ENCODE results near the gene RBMS3. TPM values are rescaled to one million over a fixed set of nuclear protein-coding genes. Genes with fewer than 3 reads are reported as not detected.

RBMS3 gene
- total RNA-seq, 1 experiment from 2014 or later, result 1.3 TPM

DNA sequence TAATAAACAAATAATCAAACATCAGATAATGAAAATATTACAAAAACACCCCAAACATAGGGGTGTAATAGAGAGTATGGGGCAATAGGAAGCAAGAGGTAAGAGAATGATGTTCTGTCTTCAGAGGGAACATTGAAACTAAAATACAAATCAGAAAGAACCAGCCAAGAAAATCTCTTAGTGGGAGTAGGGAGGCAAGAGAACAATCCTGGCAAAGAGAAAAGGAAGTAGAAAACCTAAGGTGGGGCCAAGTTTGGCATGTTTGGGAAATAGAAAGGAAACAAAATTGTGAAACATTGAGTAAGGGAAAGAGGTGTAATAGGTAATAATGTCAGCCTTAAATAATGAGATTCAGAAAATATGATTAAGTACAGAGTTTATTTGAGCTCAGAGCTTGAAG is 467.1 kb downstream of the RBMS3 start:
- Mint-ChIP-seq H3K27me3 (ENCODE audit: unreplicated experiment) (no peaks in the 10 kb centered on the region), H3K4me3 (ENCODE audit: low read depth, unreplicated experiment) (no peak overlapping the region), H3K9me3 (ENCODE audit: low read depth, unreplicated experiment) (no peaks in the 10 kb centered on the region), H3K27ac (ENCODE audit: unreplicated experiment) (peak overlapping the region; percentile 12), H3K4me1 (ENCODE audit: low read depth, unreplicated experiment) (peaks cover 21% of the 10 kb centered on the region), H3K36me3 (ENCODE audit: insufficient read depth, unreplicated experiment) (no peaks in the 10 kb centered on the region)
- TF ChIP-seq, protein P1, sequence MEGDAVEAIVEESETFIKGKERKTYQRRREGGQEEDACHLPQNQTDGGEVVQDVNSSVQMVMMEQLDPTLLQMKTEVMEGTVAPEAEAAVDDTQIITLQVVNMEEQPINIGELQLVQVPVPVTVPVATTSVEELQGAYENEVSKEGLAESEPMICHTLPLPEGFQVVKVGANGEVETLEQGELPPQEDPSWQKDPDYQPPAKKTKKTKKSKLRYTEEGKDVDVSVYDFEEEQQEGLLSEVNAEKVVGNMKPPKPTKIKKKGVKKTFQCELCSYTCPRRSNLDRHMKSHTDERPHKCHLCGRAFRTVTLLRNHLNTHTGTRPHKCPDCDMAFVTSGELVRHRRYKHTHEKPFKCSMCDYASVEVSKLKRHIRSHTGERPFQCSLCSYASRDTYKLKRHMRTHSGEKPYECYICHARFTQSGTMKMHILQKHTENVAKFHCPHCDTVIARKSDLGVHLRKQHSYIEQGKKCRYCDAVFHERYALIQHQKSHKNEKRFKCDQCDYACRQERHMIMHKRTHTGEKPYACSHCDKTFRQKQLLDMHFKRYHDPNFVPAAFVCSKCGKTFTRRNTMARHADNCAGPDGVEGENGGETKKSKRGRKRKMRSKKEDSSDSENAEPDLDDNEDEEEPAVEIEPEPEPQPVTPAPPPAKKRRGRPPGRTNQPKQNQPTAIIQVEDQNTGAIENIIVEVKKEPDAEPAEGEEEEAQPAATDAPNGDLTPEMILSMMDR (IDR thresholded peaks at IDR 0.05; ENCODE audit: unreplicated experiment), result no peak
- DNase-seq, result no peak
- CTCF ChIA-PET, result no interaction called here
- intact Hi-C loops (cut with micrococcal nuclease; ENCODE audit: unreplicated experiment), result no loop called here
- BruUV-seq (replicated peaks), result no TSS peak

DNA sequence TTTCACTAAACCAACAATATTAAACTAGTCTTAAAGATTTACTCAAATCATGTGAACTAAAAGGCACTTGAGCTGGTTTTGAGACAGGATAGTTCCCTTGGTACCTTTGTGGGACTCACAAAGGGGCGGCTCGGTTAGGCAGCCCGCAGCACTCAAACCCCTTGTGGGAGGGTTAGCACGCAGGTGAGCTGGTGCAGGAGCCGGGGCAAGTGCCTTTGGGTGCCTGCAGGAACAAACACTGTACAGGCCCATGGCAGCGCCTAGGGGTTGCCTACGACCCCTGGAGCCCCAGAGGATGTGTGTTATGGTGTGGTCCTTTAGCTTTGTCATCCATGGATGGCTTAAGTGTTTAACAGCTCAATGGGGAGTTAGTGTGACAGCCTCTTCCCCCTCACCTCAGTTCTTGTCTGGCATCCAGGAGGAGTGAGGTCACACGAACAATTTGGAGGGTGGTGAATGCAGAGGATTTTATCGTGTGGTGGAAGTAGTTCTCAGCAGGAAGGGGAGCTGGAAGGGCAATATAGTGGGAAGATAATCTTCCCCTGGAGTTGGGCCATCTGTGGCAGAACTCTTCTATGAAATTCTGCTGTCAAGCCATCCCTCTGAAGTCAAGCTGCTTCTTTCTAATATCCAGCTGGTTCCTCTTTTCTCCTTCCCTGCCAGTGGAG is 470.9 kb downstream of the RBMS3 start:
- CTCF ChIA-PET, result interaction anchor here (1.4 kb wide), 1 partner anchor 12 kb away, joined by 3 read pairs; no protein-coding TSS in a partner anchor
- Mint-ChIP-seq H3K9me3 (ENCODE audit: low read depth, unreplicated experiment) (no peaks in the 10 kb centered on the region), H3K36me3 (ENCODE audit: insufficient read depth, unreplicated experiment) (no peaks in the 10 kb centered on the region), H3K4me3 (ENCODE audit: low read depth, unreplicated experiment) (no peak overlapping the region), H3K27me3 (ENCODE audit: unreplicated experiment) (no peaks in the 10 kb centered on the region), H3K4me1 (ENCODE audit: low read depth, unreplicated experiment) (peaks cover 13% of the 10 kb centered on the region), H3K27ac (ENCODE audit: unreplicated experiment) (no peak overlapping the region)
- no peak for DNase-seq
- intact Hi-C loops (cut with micrococcal nuclease; ENCODE audit: unreplicated experiment), result no loop called here
- no TSS peak for BruUV-seq (replicated peaks)
- TF ChIP-seq, protein P1 (IDR thresholded peaks at IDR 0.05; ENCODE audit: unreplicated experiment), result no peak

DNA sequence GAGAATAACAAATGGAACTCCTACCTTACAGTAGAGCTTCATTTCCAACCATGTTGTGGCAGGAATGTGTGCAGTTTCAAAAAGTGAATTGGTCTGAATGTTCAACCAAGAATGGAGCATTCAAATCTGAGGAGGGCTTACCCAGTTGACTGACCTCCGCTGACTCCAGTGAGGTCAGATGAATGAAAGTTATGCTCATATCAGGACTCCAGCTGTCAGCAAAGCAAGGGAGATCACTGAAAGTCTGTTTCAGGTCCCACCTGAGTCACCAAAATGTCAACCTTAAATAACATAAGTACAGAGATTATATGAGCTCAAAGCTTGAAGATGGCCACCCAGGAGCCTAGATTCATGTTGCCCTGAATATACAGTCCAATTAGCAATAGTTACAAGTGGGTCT is 473.5 kb downstream of the RBMS3 start:
- no peak overlapping the region for H3K4me3 Mint-ChIP-seq (ENCODE audit: low read depth, unreplicated experiment)
- no peaks in the 10 kb centered on the region for H3K36me3 Mint-ChIP-seq (ENCODE audit: insufficient read depth, unreplicated experiment)
- H3K4me1 Mint-ChIP-seq (ENCODE audit: low read depth, unreplicated experiment), result peaks cover 19% of the 10 kb centered on the region
- TF ChIP-seq, protein P1 (IDR thresholded peaks at IDR 0.05; ENCODE audit: unreplicated experiment), result no peak
- H3K9me3 Mint-ChIP-seq (ENCODE audit: low read depth, unreplicated experiment), result no peaks in the 10 kb centered on the region
- CTCF ChIA-PET, result no interaction called here
- no peaks in the 10 kb centered on the region for H3K27me3 Mint-ChIP-seq (ENCODE audit: unreplicated experiment)
- no TSS peak for BruUV-seq (replicated peaks)
- DNase-seq, result no peak
- intact Hi-C loops (cut with micrococcal nuclease; ENCODE audit: unreplicated experiment), result no loop called here
- no peak overlapping the region for H3K27ac Mint-ChIP-seq (ENCODE audit: unreplicated experiment)

DNA sequence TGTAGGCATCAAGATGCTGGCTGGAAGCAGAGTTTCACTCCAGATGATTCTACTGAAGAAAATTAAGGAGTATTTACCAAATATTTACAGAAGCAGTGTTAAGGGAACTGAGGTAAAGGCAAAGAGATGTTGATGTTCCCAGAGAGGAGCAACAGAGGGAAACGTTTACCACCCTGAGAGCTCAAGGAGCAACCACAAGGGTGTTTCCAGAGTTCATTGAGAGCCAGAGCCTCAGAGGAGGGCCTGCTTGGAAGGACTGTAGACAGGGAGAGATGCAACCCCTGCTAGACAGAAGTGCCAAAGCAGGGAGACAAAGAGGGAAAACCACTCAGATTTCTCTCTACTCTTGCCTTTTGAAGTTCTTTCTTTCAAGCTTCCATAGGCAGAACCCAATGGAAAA is 474.5 kb downstream of the RBMS3 start:
- Mint-ChIP-seq H3K27me3 (ENCODE audit: unreplicated experiment) (no peaks in the 10 kb centered on the region), H3K9me3 (ENCODE audit: low read depth, unreplicated experiment) (no peaks in the 10 kb centered on the region), H3K4me3 (ENCODE audit: low read depth, unreplicated experiment) (no peak overlapping the region), H3K27ac (ENCODE audit: unreplicated experiment) (no peak overlapping the region), H3K36me3 (ENCODE audit: insufficient read depth, unreplicated experiment) (no peaks in the 10 kb centered on the region), H3K4me1 (ENCODE audit: low read depth, unreplicated experiment) (peaks cover 27% of the 10 kb centered on the region)
- BruUV-seq (replicated peaks), result no TSS peak
- intact Hi-C loops (cut with micrococcal nuclease; ENCODE audit: unreplicated experiment), result loop anchor here (5.0 kb wide), 1 partner anchor 63 kb away; no protein-coding TSS in a partner anchor
- no peak for DNase-seq
- TF ChIP-seq, protein P1 (IDR thresholded peaks at IDR 0.05; ENCODE audit: unreplicated experiment), result no peak
- CTCF ChIA-PET, result no interaction called here
